Trophoblast cell (in vitro differentiated cells and primary cell): ENCODE data around the gene CHRNG.
A peak's percentile ranks its signal among the peaks of the same experiment; 100 is the strongest.
"Not testable (repeated sequence)": the region's sequence is repeated elsewhere in the genome, so short reads cannot be mapped to it uniquely, and the experiment has no call there.

Experiments
- DNase-seq, 2 donors: peaks; one replicate each; pipeline ENCODE4 v3.0.0-alpha.2; 2016
- H2AFZ ChIP-seq: 2 replicates; pipeline ENCODE4 v1.6.1; 2013; ENCODE audit warnings: low read length, moderate library complexity, mild to moderate bottlenecking; ENCODE audit not compliant: insufficient read depth, poor library complexity
- H2AK5ac ChIP-seq: 2 replicates; pipeline ENCODE4 v1.6.1; 2013; ENCODE audit warnings: mild to moderate bottlenecking, low read length
- H2BK120ac ChIP-seq: 2 replicates; pipeline ENCODE4 v1.6.1; 2013; ENCODE audit warnings: low read length, mild to moderate bottlenecking, moderate library complexity; ENCODE audit not compliant: insufficient read depth, poor library complexity
- H2BK12ac ChIP-seq: 2 replicates; pipeline ENCODE4 v1.6.1; 2013; ENCODE audit warnings: mild to moderate bottlenecking, low read length, moderate library complexity
- H2BK5ac ChIP-seq: 2 replicates; pipeline ENCODE4 v1.6.1; 2013; ENCODE audit warnings: low read length, low read depth, moderate library complexity, mild to moderate bottlenecking; ENCODE audit not compliant: poor library complexity
- H3K14ac ChIP-seq: 2 replicates; pipeline ENCODE4 v1.6.1; 2013; ENCODE audit warnings: mild to moderate bottlenecking, low read length
- H3K18ac ChIP-seq: 2 replicates; pipeline ENCODE4 v1.6.1; 2013; ENCODE audit warnings: mild to moderate bottlenecking, low read length
- H3K23ac ChIP-seq: 2 replicates; pipeline ENCODE4 v1.6.1; 2013; ENCODE audit warnings: low read length
- H3K27ac ChIP-seq: 2 replicates; pipeline ENCODE4 v1.5.1; 2013; ENCODE audit warnings: low read depth, mild to moderate bottlenecking, inconsistent platforms, low read length, moderate library complexity
- H3K27me3 ChIP-seq: 2 replicates; pipeline ENCODE4 v1.6.1; 2013; ENCODE audit warnings: inconsistent platforms, mild to moderate bottlenecking, low read length, moderate library complexity; ENCODE audit not compliant: insufficient read depth
- H3K36me3 ChIP-seq, 2 experiments: 1 replicate in 1 of 2; 2 replicates in 1 of 2; pipeline ENCODE4 v1.6.1; 2013; ENCODE audit warnings: low read length in 2 of 2, mild to moderate bottlenecking in 2 of 2, moderate library complexity in 1 of 2; ENCODE audit not compliant: insufficient read depth in 2 of 2, control insufficient read depth in 1 of 2
- H3K4ac ChIP-seq: 2 replicates; pipeline ENCODE4 v1.6.1; 2013; ENCODE audit warnings: low read depth, mild to moderate bottlenecking, low read length, moderate library complexity
- H3K4me1 ChIP-seq, 2 experiments: 1 replicate in 1 of 2; 2 replicates in 1 of 2; pipeline ENCODE4 v1.6.1; 2013; ENCODE audit warnings: low read length in 2 of 2, mild to moderate bottlenecking in 2 of 2, moderate library complexity in 1 of 2; ENCODE audit not compliant: insufficient read depth in 2 of 2, control insufficient read depth in 1 of 2
- H3K4me2 ChIP-seq: 2 replicates; pipeline ENCODE4 v1.6.1; 2013; ENCODE audit warnings: inconsistent platforms, mild to moderate bottlenecking, low read length, moderate library complexity
- H3K4me3 ChIP-seq: 2 replicates; pipeline ENCODE4 v1.5.1; 2013; ENCODE audit warnings: mild to moderate bottlenecking, low read depth, low read length, inconsistent platforms
- H3K79me1 ChIP-seq: one replicate; pipeline ENCODE4 v1.6.1; 2013; ENCODE audit warnings: low read length
- H3K79me2 ChIP-seq: 2 replicates; pipeline ENCODE4 v1.6.1; 2013; ENCODE audit warnings: low read length, mild to moderate bottlenecking; ENCODE audit not compliant: control insufficient read depth, insufficient read depth, poor library complexity
- H3K9ac ChIP-seq: 2 replicates; pipeline ENCODE4 v1.6.1; 2013; ENCODE audit warnings: mild to moderate bottlenecking, low read length
- H3K9me3 ChIP-seq: 2 replicates; pipeline ENCODE4 v1.6.1; 2013; ENCODE audit warnings: low read depth, mild to moderate bottlenecking, control low read depth, inconsistent platforms, low read length; ENCODE audit not compliant: insufficient read depth
- H4K12ac ChIP-seq: 2 replicates; pipeline ENCODE4 v1.6.1; 2013; ENCODE audit warnings: low read depth, mild to moderate bottlenecking, low read length, moderate library complexity
- H4K8ac ChIP-seq: 2 replicates; pipeline ENCODE4 v1.6.1; 2013; ENCODE audit warnings: low read depth, mild to moderate bottlenecking, low read length, moderate library complexity
- H4K91ac ChIP-seq: one replicate; pipeline ENCODE4 v1.6.1; 2013; ENCODE audit warnings: low read depth, mild to moderate bottlenecking, low read length, moderate library complexity
- WGBS: extraction: QIAGEN DNeasy Blood & Tissue Kit; methylation state at CpG from one replicate; pipeline ENCODE4 v1.1.7; 2013; ENCODE audit warnings: missing lambda C conversion rate; ENCODE audit not compliant: insufficient read length, insufficient coverage; ENCODE audit errors: extremely low coverage; 5-methylcytosine and 5-hydroxymethylcytosine counted together

The CHRNG gene

GRCh38 chr2:232529806-232530547 lies 9.5 kb upstream of the CHRNG start:
- Histone ChIP-seq H2BK120ac (no peak overlapping the region), H3K79me2 (no peaks in the 10 kb centered on the region), H4K12ac (no peak overlapping the region), H3K27ac (no peak overlapping the region), H2AFZ (no peak overlapping the region), H4K91ac (no peak overlapping the region), H3K9me3 (peaks cover 1% of the 10 kb centered on the region), H3K4me3 (peak overlapping the region; percentile 28), H3K18ac (no peak overlapping the region), H3K4me2 (no peak overlapping the region), H3K9ac (no peak overlapping the region), H3K36me3 (no peaks in the 10 kb centered on the region), H2BK12ac (no peak overlapping the region), H3K27me3 (peaks cover 3% of the 10 kb centered on the region), H3K14ac (no peak overlapping the region), H3K23ac (no peak overlapping the region), H4K8ac (no peak overlapping the region), H3K4ac (no peak overlapping the region), H3K79me1 (no peaks in the 10 kb centered on the region), H3K4me1 (peaks cover 0 to 2% of the 10 kb centered on the region in 2 experiments), H2AK5ac (no peak overlapping the region), H2BK5ac (no peak overlapping the region)
- DNase-seq = no peak
- WGBS = no CpG with 5 or more reads among the region's 17 CpGs

- no peak overlapping the region for H4K91ac ChIP-seq
- no peaks in the 10 kb centered on the region for H3K27me3 ChIP-seq
- H3K4me2 ChIP-seq = no peak overlapping the region
- H3K36me3 ChIP-seq = no peaks in the 10 kb centered on the region
- H2BK120ac ChIP-seq = no peak overlapping the region
- no peak overlapping the region for H3K9ac ChIP-seq
- H3K23ac ChIP-seq = no peak overlapping the region
- no peak overlapping the region for H4K12ac ChIP-seq
- no peak overlapping the region for H3K4ac ChIP-seq
- no CpG with 5 or more reads among the region's 9 CpGs for WGBS
- no peak for DNase-seq
- no peaks in the 10 kb centered on the region for H3K79me1 ChIP-seq
- no peak overlapping the region for H2BK12ac ChIP-seq
- H2BK5ac ChIP-seq = no peak overlapping the region
- H3K27ac ChIP-seq = no peak overlapping the region
- H3K4me3 ChIP-seq = no peak overlapping the region
- no peak overlapping the region for H3K14ac ChIP-seq
- H3K79me2 ChIP-seq = no peaks in the 10 kb centered on the region
- H3K4me1 ChIP-seq = peaks cover 0 to 2% of the 10 kb centered on the region in 2 experiments
- no peak overlapping the region for H2AK5ac ChIP-seq
- no peak overlapping the region for H4K8ac ChIP-seq
- H3K18ac ChIP-seq = no peak overlapping the region
- H3K9me3 ChIP-seq = peaks cover 1% of the 10 kb centered on the region
- H2AFZ ChIP-seq = no peak overlapping the region
These were observed 8.7 kb upstream of the CHRNG start for GRCh38 chr2:232530626-232531260.

- no CpG with 5 or more reads among the region's 9 CpGs for WGBS
- H3K9ac ChIP-seq = no peak overlapping the region
- H2BK120ac ChIP-seq = no peak overlapping the region
- no peak overlapping the region for H3K4me2 ChIP-seq
- H3K14ac ChIP-seq = no peak overlapping the region
- no peak overlapping the region for H3K4ac ChIP-seq
- H3K9me3 ChIP-seq = peaks cover 4% of the 10 kb centered on the region
- no peak overlapping the region for H2BK5ac ChIP-seq
- no peaks in the 10 kb centered on the region for H3K36me3 ChIP-seq
- no peak overlapping the region for H2AK5ac ChIP-seq
- H3K23ac ChIP-seq = no peak overlapping the region
- no peaks in the 10 kb centered on the region for H3K79me1 ChIP-seq
- H3K4me1 ChIP-seq = peaks cover 0 to 2% of the 10 kb centered on the region in 2 experiments
- H3K18ac ChIP-seq = no peak overlapping the region
- no peaks in the 10 kb centered on the region for H3K27me3 ChIP-seq
- no peak overlapping the region for H4K12ac ChIP-seq
- no peak overlapping the region for H4K91ac ChIP-seq
- no peaks in the 10 kb centered on the region for H3K79me2 ChIP-seq
- H3K27ac ChIP-seq = no peak overlapping the region
- no peak overlapping the region for H2AFZ ChIP-seq
- no peak overlapping the region for H2BK12ac ChIP-seq
- no peak overlapping the region for H4K8ac ChIP-seq
- no peak for DNase-seq
- H3K4me3 ChIP-seq = no peak overlapping the region
These were observed 7.1 kb upstream of the CHRNG start for GRCh38 chr2:232532419-232532818.

GRCh38 chr2:232532821-232533220 lies 6.7 kb upstream of the CHRNG start:
- DNase-seq = not testable (repeated sequence)

More at GRCh38 chr2:232532821-232533220, 6.7 kb upstream of the CHRNG start:
- H2BK120ac ChIP-seq, H3K9ac ChIP-seq, H3K4me2 ChIP-seq, H4K12ac ChIP-seq, H4K8ac ChIP-seq, H3K79me2 ChIP-seq, H3K4ac ChIP-seq, H3K4me3 ChIP-seq, H3K27me3 ChIP-seq, H3K14ac ChIP-seq, H2AK5ac ChIP-seq, H3K79me1 ChIP-seq, H2BK5ac ChIP-seq, H3K27ac ChIP-seq, H2AFZ ChIP-seq, H3K23ac ChIP-seq, H4K91ac ChIP-seq, H3K36me3 ChIP-seq, H3K9me3 ChIP-seq, H2BK12ac ChIP-seq, H3K4me1 ChIP-seq, H3K18ac ChIP-seq: not testable (repeated sequence)
- WGBS = no CpG with 5 or more reads among the region's 7 CpGs
